ENCODE measurements around the gene DHX15. TPM values are rescaled to one million over a fixed set of nuclear protein-coding genes. Genes with fewer than 3 reads are reported as not detected.

The DHX15 gene
- total and polyA plus RNA-seq, 2 experiments from 2014 or later, result 226 to 372 TPM

DNA sequence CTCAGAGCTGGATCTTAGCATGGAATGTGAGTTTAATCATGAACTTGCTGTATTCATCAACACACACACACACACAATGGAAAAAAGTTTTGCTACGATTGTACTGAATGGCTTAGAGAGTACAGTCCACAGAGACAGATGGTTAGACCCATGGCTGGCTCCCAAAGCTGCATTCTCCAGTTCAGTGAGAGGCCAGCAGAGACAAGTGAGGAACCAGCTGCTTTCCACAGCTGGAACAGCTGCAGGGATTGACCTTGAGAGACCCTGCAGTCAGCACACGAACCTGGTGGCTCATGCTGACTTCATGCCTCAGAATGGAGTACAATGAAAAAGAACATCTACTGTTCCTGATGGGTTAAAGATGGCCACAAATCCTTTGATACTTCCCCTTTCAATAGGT lies 94.5 kb downstream of the DHX15 start:
- Histone ChIP-seq H3F3A (replicated peaks; ENCODE audit: low read depth) (no peaks in the 10 kb centered on the region), H3K36me3 (ENCODE audit: insufficient read depth) (no peaks in the 10 kb centered on the region), H3K4me2 (no peak overlapping the region), H4K20me1 (replicated peaks; ENCODE audit: insufficient read depth) (no peaks in the 10 kb centered on the region), H3K27me3 (ENCODE audit: insufficient read depth) (no peaks in the 10 kb centered on the region), H2AFZ (no peak overlapping the region), H3K4me3 (no peak overlapping the region), H3K27ac (ENCODE audit: low read depth) (no peak overlapping the region), H3K9me2 (ENCODE audit: insufficient read depth) (peaks cover 20% of the 10 kb centered on the region), H3K4me1 (ENCODE audit: insufficient read depth) (no peaks in the 10 kb centered on the region), H3K79me2 (replicated peaks; ENCODE audit: insufficient read depth) (no peaks in the 10 kb centered on the region)
- DNase-seq (ENCODE audit: low spot score) (no peak), ATAC-seq (no peak)
- TF ChIP-seq EZH2 (IDR thresholded peaks at IDR 0.05; ENCODE audit: low read depth, unreplicated experiment), result no peak
- no peak for TF ChIP-seq STAT1 (IDR thresholded peaks at IDR 0.05; ENCODE audit: unreplicated experiment)
- no peak for TF ChIP-seq CREB1 (CRISPR knock-in tag; IDR thresholded peaks at IDR 0.05; ENCODE audit: low read depth)
- TF ChIP-seq ZNF331 (CRISPR knock-in tag; IDR thresholded peaks at IDR 0.05; ENCODE audit: low read depth), result no peak
- TF ChIP-seq, protein P1, sequence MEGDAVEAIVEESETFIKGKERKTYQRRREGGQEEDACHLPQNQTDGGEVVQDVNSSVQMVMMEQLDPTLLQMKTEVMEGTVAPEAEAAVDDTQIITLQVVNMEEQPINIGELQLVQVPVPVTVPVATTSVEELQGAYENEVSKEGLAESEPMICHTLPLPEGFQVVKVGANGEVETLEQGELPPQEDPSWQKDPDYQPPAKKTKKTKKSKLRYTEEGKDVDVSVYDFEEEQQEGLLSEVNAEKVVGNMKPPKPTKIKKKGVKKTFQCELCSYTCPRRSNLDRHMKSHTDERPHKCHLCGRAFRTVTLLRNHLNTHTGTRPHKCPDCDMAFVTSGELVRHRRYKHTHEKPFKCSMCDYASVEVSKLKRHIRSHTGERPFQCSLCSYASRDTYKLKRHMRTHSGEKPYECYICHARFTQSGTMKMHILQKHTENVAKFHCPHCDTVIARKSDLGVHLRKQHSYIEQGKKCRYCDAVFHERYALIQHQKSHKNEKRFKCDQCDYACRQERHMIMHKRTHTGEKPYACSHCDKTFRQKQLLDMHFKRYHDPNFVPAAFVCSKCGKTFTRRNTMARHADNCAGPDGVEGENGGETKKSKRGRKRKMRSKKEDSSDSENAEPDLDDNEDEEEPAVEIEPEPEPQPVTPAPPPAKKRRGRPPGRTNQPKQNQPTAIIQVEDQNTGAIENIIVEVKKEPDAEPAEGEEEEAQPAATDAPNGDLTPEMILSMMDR (conservative IDR thresholded peaks at IDR 0.05; ENCODE audit: low read depth in 2 of 2), result no peak
- TF ChIP-seq, protein P2, sequence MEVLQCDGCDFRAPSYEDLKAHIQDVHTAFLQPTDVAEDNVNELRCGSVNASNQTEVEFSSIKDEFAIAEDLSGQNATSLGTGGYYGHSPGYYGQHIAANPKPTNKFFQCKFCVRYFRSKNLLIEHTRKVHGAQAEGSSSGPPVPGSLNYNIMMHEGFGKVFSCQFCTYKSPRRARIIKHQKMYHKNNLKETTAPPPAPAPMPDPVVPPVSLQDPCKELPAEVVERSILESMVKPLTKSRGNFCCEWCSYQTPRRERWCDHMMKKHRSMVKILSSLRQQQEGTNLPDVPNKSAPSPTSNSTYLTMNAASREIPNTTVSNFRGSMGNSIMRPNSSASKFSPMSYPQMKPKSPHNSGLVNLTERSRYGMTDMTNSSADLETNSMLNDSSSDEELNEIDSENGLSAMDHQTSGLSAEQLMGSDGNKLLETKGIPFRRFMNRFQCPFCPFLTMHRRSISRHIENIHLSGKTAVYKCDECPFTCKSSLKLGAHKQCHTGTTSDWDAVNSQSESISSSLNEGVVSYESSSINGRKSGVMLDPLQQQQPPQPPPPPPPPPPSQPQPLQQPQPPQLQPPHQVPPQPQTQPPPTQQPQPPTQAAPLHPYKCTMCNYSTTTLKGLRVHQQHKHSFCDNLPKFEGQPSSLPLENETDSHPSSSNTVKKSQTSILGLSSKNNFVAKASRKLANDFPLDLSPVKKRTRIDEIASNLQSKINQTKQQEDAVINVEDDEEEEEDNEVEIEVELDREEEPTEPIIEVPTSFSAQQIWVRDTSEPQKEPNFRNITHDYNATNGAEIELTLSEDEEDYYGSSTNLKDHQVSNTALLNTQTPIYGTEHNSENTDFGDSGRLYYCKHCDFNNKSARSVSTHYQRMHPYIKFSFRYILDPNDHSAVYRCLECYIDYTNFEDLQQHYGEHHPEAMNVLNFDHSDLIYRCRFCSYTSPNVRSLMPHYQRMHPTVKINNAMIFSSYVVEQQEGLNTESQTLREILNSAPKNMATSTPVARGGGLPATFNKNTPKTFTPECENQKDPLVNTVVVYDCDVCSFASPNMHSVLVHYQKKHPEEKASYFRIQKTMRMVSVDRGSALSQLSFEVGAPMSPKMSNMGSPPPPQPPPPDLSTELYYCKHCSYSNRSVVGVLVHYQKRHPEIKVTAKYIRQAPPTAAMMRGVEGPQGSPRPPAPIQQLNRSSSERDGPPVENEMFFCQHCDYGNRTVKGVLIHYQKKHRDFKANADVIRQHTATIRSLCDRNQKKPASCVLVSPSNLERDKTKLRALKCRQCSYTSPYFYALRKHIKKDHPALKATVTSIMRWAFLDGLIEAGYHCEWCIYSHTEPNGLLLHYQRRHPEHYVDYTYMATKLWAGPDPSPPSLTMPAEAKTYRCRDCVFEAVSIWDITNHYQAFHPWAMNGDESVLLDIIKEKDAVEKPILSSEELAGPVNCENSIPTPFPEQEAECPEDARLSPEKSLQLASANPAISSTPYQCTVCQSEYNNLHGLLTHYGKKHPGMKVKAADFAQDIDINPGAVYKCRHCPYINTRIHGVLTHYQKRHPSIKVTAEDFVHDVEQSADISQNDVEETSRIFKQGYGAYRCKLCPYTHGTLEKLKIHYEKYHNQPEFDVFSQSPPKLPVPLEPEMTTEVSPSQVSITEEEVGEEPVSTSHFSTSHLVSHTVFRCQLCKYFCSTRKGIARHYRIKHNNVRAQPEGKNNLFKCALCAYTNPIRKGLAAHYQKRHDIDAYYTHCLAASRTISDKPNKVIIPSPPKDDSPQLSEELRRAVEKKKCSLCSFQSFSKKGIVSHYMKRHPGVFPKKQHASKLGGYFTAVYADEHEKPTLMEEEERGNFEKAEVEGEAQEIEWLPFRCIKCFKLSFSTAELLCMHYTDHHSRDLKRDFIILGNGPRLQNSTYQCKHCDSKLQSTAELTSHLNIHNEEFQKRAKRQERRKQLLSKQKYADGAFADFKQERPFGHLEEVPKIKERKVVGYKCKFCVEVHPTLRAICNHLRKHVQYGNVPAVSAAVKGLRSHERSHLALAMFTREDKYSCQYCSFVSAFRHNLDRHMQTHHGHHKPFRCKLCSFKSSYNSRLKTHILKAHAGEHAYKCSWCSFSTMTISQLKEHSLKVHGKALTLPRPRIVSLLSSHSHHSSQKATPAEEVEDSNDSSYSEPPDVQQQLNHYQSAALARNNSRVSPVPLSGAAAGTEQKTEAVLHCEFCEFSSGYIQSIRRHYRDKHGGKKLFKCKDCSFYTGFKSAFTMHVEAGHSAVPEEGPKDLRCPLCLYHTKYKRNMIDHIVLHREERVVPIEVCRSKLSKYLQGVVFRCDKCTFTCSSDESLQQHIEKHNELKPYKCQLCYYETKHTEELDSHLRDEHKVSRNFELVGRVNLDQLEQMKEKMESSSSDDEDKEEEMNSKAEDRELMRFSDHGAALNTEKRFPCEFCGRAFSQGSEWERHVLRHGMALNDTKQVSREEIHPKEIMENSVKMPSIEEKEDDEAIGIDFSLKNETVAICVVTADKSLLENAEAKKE (CRISPR knock-in tag; IDR thresholded peaks at IDR 0.05), result no peak
- TF ChIP-seq, protein P3, sequence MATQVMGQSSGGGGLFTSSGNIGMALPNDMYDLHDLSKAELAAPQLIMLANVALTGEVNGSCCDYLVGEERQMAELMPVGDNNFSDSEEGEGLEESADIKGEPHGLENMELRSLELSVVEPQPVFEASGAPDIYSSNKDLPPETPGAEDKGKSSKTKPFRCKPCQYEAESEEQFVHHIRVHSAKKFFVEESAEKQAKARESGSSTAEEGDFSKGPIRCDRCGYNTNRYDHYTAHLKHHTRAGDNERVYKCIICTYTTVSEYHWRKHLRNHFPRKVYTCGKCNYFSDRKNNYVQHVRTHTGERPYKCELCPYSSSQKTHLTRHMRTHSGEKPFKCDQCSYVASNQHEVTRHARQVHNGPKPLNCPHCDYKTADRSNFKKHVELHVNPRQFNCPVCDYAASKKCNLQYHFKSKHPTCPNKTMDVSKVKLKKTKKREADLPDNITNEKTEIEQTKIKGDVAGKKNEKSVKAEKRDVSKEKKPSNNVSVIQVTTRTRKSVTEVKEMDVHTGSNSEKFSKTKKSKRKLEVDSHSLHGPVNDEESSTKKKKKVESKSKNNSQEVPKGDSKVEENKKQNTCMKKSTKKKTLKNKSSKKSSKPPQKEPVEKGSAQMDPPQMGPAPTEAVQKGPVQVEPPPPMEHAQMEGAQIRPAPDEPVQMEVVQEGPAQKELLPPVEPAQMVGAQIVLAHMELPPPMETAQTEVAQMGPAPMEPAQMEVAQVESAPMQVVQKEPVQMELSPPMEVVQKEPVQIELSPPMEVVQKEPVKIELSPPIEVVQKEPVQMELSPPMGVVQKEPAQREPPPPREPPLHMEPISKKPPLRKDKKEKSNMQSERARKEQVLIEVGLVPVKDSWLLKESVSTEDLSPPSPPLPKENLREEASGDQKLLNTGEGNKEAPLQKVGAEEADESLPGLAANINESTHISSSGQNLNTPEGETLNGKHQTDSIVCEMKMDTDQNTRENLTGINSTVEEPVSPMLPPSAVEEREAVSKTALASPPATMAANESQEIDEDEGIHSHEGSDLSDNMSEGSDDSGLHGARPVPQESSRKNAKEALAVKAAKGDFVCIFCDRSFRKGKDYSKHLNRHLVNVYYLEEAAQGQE (IDR thresholded peaks at IDR 0.05; ENCODE audit: unreplicated experiment), result no peak
- TF ChIP-seq JUNB (IDR thresholded peaks at IDR 0.05; ENCODE audit: unreplicated experiment), result no peak
- no peak for TF ChIP-seq POLR2AphosphoS5 (IDR thresholded peaks at IDR 0.05; ENCODE audit: low read depth)
- TF ChIP-seq EZH2phosphoT487 (IDR thresholded peaks at IDR 0.05; ENCODE audit: unreplicated experiment), result no peak
- no peak for TF ChIP-seq NANOG (IDR thresholded peaks at IDR 0.05; ENCODE audit: borderline replicate concordance)
- TF ChIP-seq, protein P4, sequence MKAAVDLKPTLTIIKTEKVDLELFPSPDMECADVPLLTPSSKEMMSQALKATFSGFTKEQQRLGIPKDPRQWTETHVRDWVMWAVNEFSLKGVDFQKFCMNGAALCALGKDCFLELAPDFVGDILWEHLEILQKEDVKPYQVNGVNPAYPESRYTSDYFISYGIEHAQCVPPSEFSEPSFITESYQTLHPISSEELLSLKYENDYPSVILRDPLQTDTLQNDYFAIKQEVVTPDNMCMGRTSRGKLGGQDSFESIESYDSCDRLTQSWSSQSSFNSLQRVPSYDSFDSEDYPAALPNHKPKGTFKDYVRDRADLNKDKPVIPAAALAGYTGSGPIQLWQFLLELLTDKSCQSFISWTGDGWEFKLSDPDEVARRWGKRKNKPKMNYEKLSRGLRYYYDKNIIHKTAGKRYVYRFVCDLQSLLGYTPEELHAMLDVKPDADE (IDR thresholded peaks at IDR 0.05), result no peak
- TF ChIP-seq ZNF114 (CRISPR knock-in tag; IDR thresholded peaks at IDR 0.05), result no peak
- no peak overlapping the region for H3K27ac Mint-ChIP-seq
- H3K9me3 Mint-ChIP-seq, result peaks cover 16% of the 10 kb centered on the region
- no peaks in the 10 kb centered on the region for H3K27me3 Mint-ChIP-seq (ENCODE audit: insufficient read depth, low read depth, poor library complexity)
- H3K4me1 Mint-ChIP-seq, result peaks cover 10% of the 10 kb centered on the region
- no peak overlapping the region for H3K4me3 Mint-ChIP-seq
- H3K36me3 Mint-ChIP-seq (ENCODE audit: low read depth), result no peaks in the 10 kb centered on the region

Measured in GM23338 (cell line).